ENCODE measurements around the gene KRTAP17-1. TPM values are rescaled to one million over a fixed set of nuclear protein-coding genes. Genes with fewer than 3 reads are reported as not detected.

The KRTAP17-1 gene
- total RNA-seq (not detected), polyA plus RNA-seq (not detected)

- FAIRE-seq (no peak), ATAC-seq (no peak), DNase-seq (peak in 1 of 6 donors; percentile 27)
- intact Hi-C loops (cut with DNase I), result no loop called here
- H3K4me3 ChIP-seq, result no peak within 1 kb of the TSS
- WGBS, 2 donors, result 63 to 71% methylated on average over 24 of the region's 24 CpGs
- no peaks in the 10 kb centered on the region for H3K4me1 ChIP-seq
- no peak for TF ChIP-seq CTCF (IDR thresholded peaks at IDR 0.05)
- H3K36me3 ChIP-seq, result no peaks in the 10 kb centered on the region
- no peak within 1 kb of the TSS for H3K27ac ChIP-seq
- no peaks in the 10 kb centered on the region for H3K27me3 ChIP-seq
- no peaks in the 10 kb centered on the region for H3K9me3 ChIP-seq
Measured at GRCh38 chr17:41315204-41315794, at the start of gene KRTAP17-1. TSS of gene KRTAP17-1 (minus strand) at chr17:41315710. CDS start at chr17:41315650, 60 bp downstream.

GRCh38 chr17:41363881-41364280 is 48.4 kb upstream of the KRTAP17-1 start:
- Histone ChIP-seq H3K4me1 (no peaks in the 10 kb centered on the region), H3K27ac (no peak overlapping the region), H3K4me3 (no peak overlapping the region), H3K27me3 (no peaks in the 10 kb centered on the region), H3K36me3 (no peaks in the 10 kb centered on the region), H3K9me3 (no peaks in the 10 kb centered on the region)
- intact Hi-C loops (cut with DNase I), result no loop called here
- DNase-seq (no peak), ATAC-seq (no peak), FAIRE-seq (no peak)
- WGBS, 2 donors, result 75 to 83% methylated on average over 2 of the region's 2 CpGs
- TF ChIP-seq CTCF (IDR thresholded peaks at IDR 0.05), result no peak

GRCh38 chr17:41360296-41360995 is 44.9 kb upstream of the KRTAP17-1 start:
- intact Hi-C loops (cut with DNase I), result no loop called here
- no peak for TF ChIP-seq CTCF (IDR thresholded peaks at IDR 0.05)
- no peak overlapping the region for H3K4me3 ChIP-seq
- no peaks in the 10 kb centered on the region for H3K9me3 ChIP-seq
- H3K4me1 ChIP-seq, result no peaks in the 10 kb centered on the region
- ATAC-seq (no peak), FAIRE-seq (no peak), DNase-seq (no peak)
- no peaks in the 10 kb centered on the region for H3K27me3 ChIP-seq
- H3K36me3 ChIP-seq, result no peaks in the 10 kb centered on the region
- 70 to 77% methylated on average over 5 of the region's 5 CpGs for WGBS, 2 donors
- no peak overlapping the region for H3K27ac ChIP-seq

GRCh38 chr17:41354536-41354935 is 39.0 kb upstream of the KRTAP17-1 start:
- TF ChIP-seq CTCF (IDR thresholded peaks at IDR 0.05), result no peak
- FAIRE-seq, result no peak
- DNase-seq, result no peak
- ATAC-seq, result no peak
- WGBS, 2 donors, result 61 to 84% methylated on average over 4 of the region's 4 CpGs
- H3K4me1 ChIP-seq, result no peaks in the 10 kb centered on the region
- no peak overlapping the region for H3K4me3 ChIP-seq
- intact Hi-C loops (cut with DNase I), result no loop called here
- no peaks in the 10 kb centered on the region for H3K36me3 ChIP-seq
- H3K27ac ChIP-seq, result no peak overlapping the region
- H3K9me3 ChIP-seq, result no peaks in the 10 kb centered on the region
- H3K27me3 ChIP-seq, result peaks cover 0 to 10% (median 0%) of the 10 kb centered on the region in 4 donors

Data from pancreas (tissue), 10 donors.